KOPT-K1 (cell line): ENCODE results near the gene COTL1.
A peak's percentile ranks its signal among the peaks of the same experiment; 100 is the strongest.
"Not testable (repeated sequence)": the region's sequence is repeated elsewhere in the genome, so short reads cannot be mapped to it uniquely, and the experiment has no call there.

Experiments used
- H3K27ac ChIP-seq: fragments of 200-600 bp; sonication (generic); 2 replicates; pipeline ENCODE4 v1.5.1; 2016; ENCODE audit warnings: antibody characterized with exemption, mild to moderate bottlenecking, low read depth, low read length; ENCODE audit not compliant: poor library complexity, severe bottlenecking
- H3K36me3 ChIP-seq: fragments of 200-600 bp; sonication (generic); 2 replicates; pipeline ENCODE4 v1.5.1; 2017; ENCODE audit warnings: antibody characterized with exemption, mild to moderate bottlenecking, low read length, moderate library complexity; ENCODE audit not compliant: insufficient read depth
- H3K9me3 ChIP-seq: fragments of 200-600 bp; sonication (generic); 2 replicates; pipeline ENCODE4 v1.5.1; 2017; ENCODE audit warnings: antibody characterized with exemption, low read length, mild to moderate bottlenecking; ENCODE audit not compliant: insufficient read depth, poor library complexity, severe bottlenecking

The COTL1 gene

GRCh38 chr16:84631153-84631466, 13.2 kb upstream of the COTL1 start:
- H3K27ac ChIP-seq, result no peak overlapping the region
- H3K9me3 ChIP-seq, result no peaks in the 10 kb centered on the region
- no peaks in the 10 kb centered on the region for H3K36me3 ChIP-seq

DNA sequence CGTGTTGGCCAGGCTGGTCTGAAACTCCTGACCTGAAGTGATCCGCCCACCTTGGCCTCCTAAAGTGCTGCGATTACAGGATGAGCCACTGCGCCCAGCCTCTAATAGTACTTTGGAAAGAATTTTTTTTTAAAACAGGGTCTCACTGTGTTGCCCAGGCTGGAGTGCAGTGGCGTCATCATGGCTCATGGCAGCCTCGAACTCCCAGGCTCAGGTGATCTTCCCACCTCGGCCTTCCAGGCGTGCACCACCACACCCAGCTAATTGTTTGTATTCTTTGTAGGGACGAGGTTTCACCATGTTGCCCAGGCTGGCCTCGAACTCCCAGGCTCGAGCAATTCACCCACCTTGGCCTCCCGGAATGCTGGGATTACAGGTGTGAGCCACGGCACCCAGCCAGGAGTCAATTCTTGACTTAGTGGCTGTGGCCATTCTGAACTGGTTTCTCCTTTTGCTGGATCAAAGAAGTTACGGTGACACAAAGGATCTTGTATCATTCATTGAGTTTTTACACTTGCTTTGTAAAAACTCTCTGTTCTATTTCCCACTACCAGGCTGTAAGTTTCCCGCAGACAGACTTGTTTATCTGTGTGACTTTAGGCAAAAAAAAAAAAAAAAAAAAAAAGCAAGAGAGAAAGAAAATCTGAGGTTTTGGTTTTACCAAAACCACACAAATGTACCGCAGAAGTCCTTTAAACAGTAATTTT, 12.7 kb upstream of the COTL1 start:
- no peaks in the 10 kb centered on the region for H3K36me3 ChIP-seq
- no peaks in the 10 kb centered on the region for H3K9me3 ChIP-seq
- no peak overlapping the region for H3K27ac ChIP-seq

DNA sequence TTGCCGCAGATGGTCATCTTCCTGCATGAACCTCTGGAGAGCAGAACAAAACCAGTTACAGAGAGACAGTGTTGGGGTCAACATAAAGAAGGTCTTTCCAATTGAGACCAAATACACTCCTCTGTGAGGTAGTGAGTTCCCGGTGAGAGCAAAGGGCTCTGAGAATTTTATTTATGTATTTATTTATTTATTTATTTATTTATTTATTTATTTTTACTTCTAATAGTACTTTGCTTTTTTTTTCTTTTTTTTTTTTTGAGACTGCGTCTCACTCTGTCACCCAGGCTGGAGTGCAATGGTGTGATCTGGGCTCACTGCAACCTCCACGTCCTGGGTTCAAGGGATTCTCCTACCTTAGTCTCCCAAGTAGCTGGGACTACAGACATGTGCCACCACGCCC, 12.1 kb upstream of the COTL1 start:
- Histone ChIP-seq H3K27ac (no peak overlapping the region), H3K9me3 (no peaks in the 10 kb centered on the region), H3K36me3 (no peaks in the 10 kb centered on the region)

- no peak overlapping the region for H3K27ac ChIP-seq
- H3K36me3 ChIP-seq, result no peaks in the 10 kb centered on the region
- H3K9me3 ChIP-seq, result no peaks in the 10 kb centered on the region
These were observed 11.7 kb upstream of the COTL1 start for GRCh38 chr16:84629580-84629979.

GRCh38 chr16:84628226-84628731, 10.4 kb upstream of the COTL1 start:
- Histone ChIP-seq H3K9me3 (no peaks in the 10 kb centered on the region), H3K36me3 (no peaks in the 10 kb centered on the region), H3K27ac (no peak overlapping the region)

GRCh38 chr16:84625556-84625955, 7.7 kb upstream of the COTL1 start:
- Histone ChIP-seq H3K9me3 (no peaks in the 10 kb centered on the region), H3K36me3 (no peaks in the 10 kb centered on the region), H3K27ac (no peak overlapping the region)

DNA sequence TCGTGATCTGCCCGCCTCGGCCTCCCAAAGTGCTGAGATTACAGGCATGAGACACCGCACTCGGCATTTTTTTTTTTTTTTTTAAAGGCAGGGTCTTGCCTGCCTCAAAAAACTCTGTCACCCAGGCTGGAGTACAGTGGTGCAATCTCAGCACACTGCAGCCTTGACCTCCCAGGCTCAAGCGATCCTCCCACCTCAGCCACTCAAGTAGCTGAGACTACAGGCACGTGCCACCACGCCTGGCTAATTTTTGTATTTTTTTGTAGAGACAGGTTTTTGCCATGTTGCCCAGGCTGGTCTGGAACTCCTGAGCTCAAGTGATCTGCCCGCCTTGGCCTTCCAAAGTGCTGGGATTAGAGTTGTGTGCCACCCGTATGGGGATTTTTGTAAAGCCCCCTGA, 3.0 kb upstream of the COTL1 start:
- not testable (repeated sequence) for H3K36me3 ChIP-seq, H3K27ac ChIP-seq, H3K9me3 ChIP-seq

GRCh38 chr16:84618581-84619460, 943 bp upstream of the COTL1 start:
- no peaks in the 10 kb centered on the region for H3K9me3 ChIP-seq
- H3K36me3 ChIP-seq, result peaks cover 10% of the 10 kb centered on the region; the same call in 1 of the 2 replicates
- no peak overlapping the region for H3K27ac ChIP-seq

- no peaks in the 10 kb centered on the region for H3K9me3 ChIP-seq
- peaks cover 18% of the 10 kb centered on the region; the same call in 1 of the 2 replicates for H3K36me3 ChIP-seq
- H3K27ac ChIP-seq, result peak overlapping the region; percentile 59
These were observed 662 bp downstream of the COTL1 start for GRCh38 chr16:84617041-84617790.

DNA sequence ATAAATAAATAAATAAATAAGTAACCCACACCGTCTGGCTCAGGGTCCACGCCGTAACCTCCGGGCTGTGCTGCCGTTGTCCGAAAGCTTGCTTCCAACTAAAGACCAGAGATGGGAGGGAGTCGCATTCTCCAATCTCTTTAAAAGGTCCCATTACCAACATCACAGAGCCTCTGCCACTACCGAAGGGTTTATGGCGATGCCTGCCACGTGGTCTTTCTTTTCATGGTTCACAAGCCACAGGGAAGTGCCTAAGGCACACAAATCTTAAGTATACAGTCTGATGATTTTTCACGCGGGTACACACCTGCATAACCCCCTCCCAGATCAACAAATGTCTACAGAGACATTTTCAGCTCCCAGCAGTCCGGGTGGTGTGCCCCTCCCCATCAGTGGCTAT, 1.4 kb downstream of the COTL1 start:
- peak overlapping the region; percentile 59 for H3K27ac ChIP-seq
- H3K9me3 ChIP-seq, result no peaks in the 10 kb centered on the region
- peaks cover 18% of the 10 kb centered on the region; the same call in 1 of the 2 replicates for H3K36me3 ChIP-seq

DNA sequence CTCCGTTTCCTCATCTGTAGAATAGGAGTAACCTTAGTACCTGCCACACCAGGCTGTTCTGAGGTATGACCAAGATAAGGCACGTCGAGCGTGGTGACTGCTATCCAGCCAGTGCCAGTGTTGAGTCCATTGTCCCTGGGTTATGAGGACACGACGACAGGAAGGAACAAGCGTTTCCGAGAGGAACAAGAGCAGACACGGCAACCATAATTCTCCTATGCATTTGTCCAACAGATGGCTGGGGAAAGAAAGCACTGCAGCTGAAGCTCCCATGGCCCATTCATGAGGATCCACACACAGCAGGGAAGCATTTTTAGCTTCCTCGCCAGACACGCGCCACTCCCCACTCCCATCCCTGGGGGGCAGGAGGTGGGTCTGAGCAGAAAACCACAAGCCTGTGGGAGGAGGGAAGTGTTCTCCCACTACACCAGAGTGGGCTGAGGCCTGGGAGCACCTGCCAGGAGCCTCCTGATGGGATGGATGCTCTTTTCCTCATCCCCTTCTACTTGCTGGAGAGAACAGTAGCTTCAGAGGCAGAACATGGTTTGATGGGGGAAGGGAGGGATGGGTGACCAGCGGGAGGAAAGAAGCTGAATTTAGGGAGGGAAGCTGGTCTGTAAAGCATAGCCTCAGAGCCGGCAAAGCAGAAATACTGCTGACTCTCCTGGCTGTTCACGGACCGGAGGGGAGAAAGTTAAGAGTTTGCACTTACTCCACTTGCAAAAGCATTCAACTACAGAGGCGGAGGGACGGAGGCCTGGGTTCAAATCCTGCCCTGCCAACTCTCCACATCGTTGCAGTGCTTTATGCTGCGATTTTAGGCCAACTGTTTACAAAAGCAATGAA, 2.7 kb downstream of the COTL1 start:
- H3K36me3 ChIP-seq, result peaks cover 18% of the 10 kb centered on the region; the same call in 1 of the 2 replicates
- no peak overlapping the region for H3K27ac ChIP-seq
- no peaks in the 10 kb centered on the region for H3K9me3 ChIP-seq

DNA sequence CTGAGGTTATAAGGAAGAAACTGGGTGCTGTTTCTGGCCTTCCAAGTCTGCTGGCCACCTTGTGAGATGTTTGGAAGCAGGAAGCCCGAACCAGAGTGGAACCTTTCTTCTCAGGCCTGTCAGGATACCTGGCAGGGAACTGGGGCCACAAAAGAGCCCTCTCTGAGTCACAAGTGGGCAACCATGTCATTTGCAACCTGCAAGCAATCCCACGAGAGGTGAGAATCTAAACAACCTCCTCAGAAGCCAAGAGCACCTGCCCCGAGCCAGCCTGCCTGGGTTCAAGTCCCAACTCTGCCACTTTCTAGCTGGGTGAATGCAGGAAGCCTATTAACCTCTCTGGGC, 3.3 kb downstream of the COTL1 start:
- peaks cover 18% of the 10 kb centered on the region; the same call in 1 of the 2 replicates for H3K36me3 ChIP-seq
- H3K9me3 ChIP-seq, result no peaks in the 10 kb centered on the region
- no peak overlapping the region for H3K27ac ChIP-seq

DNA sequence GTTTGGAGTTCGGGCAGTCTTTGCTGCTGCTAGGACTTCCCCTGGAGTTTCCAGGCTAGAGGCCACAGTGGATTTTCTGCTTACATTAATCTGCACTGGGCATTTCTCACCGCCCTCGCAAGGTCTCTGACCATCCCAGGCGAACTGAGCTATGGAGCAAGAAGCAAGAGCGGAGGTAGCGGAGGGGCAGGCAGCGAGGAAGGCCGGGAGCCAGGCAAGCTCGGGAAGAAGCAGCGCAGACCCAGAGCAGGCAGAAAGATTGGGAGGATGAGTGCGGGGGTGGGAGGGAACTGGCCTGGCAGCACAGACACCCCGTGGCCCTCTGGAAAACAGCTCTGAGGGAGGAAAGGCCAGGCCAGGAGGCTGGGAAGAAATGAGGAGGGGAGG, 3.8 kb downstream of the COTL1 start:
- H3K27ac ChIP-seq, result no peak overlapping the region
- no peaks in the 10 kb centered on the region for H3K9me3 ChIP-seq
- peaks cover 18% of the 10 kb centered on the region; the same call in 1 of the 2 replicates for H3K36me3 ChIP-seq

DNA sequence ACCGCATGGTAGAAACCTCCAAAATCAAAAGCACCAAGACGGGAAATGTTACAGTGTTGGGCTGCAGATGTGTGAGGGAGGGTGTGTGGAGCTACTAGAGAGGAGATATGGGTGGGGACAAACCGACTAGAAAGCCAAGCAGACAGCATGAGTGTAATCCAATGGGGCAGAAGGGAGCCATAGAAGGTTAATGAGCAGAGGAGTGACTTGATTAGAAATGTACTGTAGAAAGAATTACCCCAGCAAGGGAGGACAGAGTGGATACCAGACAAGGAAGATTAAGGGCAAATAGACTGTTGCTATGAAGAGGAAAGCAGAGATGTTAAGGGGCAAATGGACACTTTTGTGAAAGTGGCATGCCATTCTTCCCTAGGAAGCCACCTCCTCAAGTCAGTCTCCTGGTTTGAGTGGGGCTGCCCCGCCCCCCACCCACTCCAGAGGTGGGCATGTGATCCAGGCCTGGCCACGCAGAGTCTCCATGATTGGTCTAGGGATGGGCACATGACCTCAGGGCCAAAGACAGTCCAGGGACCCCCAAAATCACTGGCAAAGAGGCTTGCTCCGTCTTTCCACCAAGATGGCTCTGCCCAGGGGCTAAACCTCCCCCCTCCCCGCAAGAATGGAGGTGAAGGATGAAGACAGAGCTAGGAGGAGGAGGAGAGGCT, 4.3 kb downstream of the COTL1 start:
- Histone ChIP-seq H3K27ac (no peak overlapping the region), H3K9me3 (no peaks in the 10 kb centered on the region), H3K36me3 (peaks cover 18% of the 10 kb centered on the region; the same call in 1 of the 2 replicates)
